Activated naive CD4-positive, alpha-beta T cell treated with anti-CD3 and anti-CD28 coated beads, Interleukin-2, amount 50 U/mL, for 72 hours (primary cell): ENCODE data around the gene EVL. TPM values are rescaled to one million over a fixed set of nuclear protein-coding genes. Genes with fewer than 3 reads are reported as not detected.

ENCODE experiments used
- ATAC-seq, 2 donors: fragments of 150-1000 bp; cut with Tn5 transposase; 2 replicates each; pipeline ENCODE4 v1.10.0; 2021; ENCODE audit warnings: mild to moderate bottlenecking in 2 of 2, moderate library complexity in 2 of 2
- DNase-seq, 2 donors: peaks; one replicate each; pipeline ENCODE4 v3.0.0; 2021 to 2022; ENCODE audit warnings: low spot score in 2 of 2
- H3K27ac Mint-ChIP-seq, 2 donors: one replicate each; pipeline ENCODE4 v1.8.0; 2022; ENCODE audit warnings: mild to moderate bottlenecking in 2 of 2, mixed read lengths in 2 of 2
- H3K36me3 Mint-ChIP-seq, 2 donors: one replicate each; pipeline ENCODE4 v1.8.0; 2022; ENCODE audit warnings: mixed read lengths in 2 of 2
- H3K9me3 Mint-ChIP-seq, 2 donors: one replicate each; pipeline ENCODE4 v1.8.0; 2022; ENCODE audit warnings: mixed read lengths in 2 of 2
- total RNA-seq, 2 donors: library from RNA; stranded (reverse); gene quantifications; one replicate each; pipeline ENCODE4 v1.2.3, GENCODE V29; 2022

EVL gene
- total RNA-seq, 2 donors from 2014 or later, result 342 to 426 TPM

- no peak for ATAC-seq
- no peaks in the 10 kb centered on the region for H3K9me3 Mint-ChIP-seq
- no peak for DNase-seq
- H3K27ac Mint-ChIP-seq, result peak overlapping the region; percentile 28 to 90
- peaks cover 7 to 14% of the 10 kb centered on the region in 2 donors for H3K36me3 Mint-ChIP-seq
Observed at GRCh38 chr14:100121643-100122480, 56.6 kb downstream of the EVL start.

GRCh38 chr14:100122481-100123223 lies 57.4 kb downstream of the EVL start:
- H3K27ac Mint-ChIP-seq, result peak overlapping the region; percentile 80 to 82
- H3K9me3 Mint-ChIP-seq, result no peaks in the 10 kb centered on the region
- no peak for DNase-seq
- no peak for ATAC-seq
- H3K36me3 Mint-ChIP-seq, result peaks cover 7 to 14% of the 10 kb centered on the region in 2 donors

GRCh38 chr14:100123618-100124017 lies 58.4 kb downstream of the EVL start:
- H3K9me3 Mint-ChIP-seq, result no peaks in the 10 kb centered on the region
- peaks cover 7 to 14% of the 10 kb centered on the region in 2 donors for H3K36me3 Mint-ChIP-seq
- H3K27ac Mint-ChIP-seq, result peak overlapping the region; percentile 80 to 82
- no peak for ATAC-seq
- no peak for DNase-seq

- Mint-ChIP-seq H3K36me3 (peaks cover 7 to 14% of the 10 kb centered on the region in 2 donors), H3K27ac (peak overlapping the region; percentile 70 to 89), H3K9me3 (no peaks in the 10 kb centered on the region)
- DNase-seq (no peak), ATAC-seq (no peak)
Observed at GRCh38 chr14:100124551-100125088, 59.4 kb downstream of the EVL start.

GRCh38 chr14:100126401-100126800 lies 61.2 kb downstream of the EVL start:
- no peak overlapping the region for H3K27ac Mint-ChIP-seq
- H3K36me3 Mint-ChIP-seq, result peaks cover 0 to 22% of the 10 kb centered on the region in 2 donors
- H3K9me3 Mint-ChIP-seq, result no peaks in the 10 kb centered on the region
- no peak for ATAC-seq
- no peak for DNase-seq

- Mint-ChIP-seq H3K36me3 (peaks cover 0 to 22% of the 10 kb centered on the region in 2 donors), H3K9me3 (no peaks in the 10 kb centered on the region), H3K27ac (peak overlapping the region; percentile 56 to 72)
- DNase-seq (no peak), ATAC-seq (no peak)
Observed at GRCh38 chr14:100127853-100128455, 62.7 kb downstream of the EVL start.

- Mint-ChIP-seq H3K27ac (no peak overlapping the region), H3K9me3 (no peaks in the 10 kb centered on the region), H3K36me3 (peaks cover 0 to 20% of the 10 kb centered on the region in 2 donors)
- no peak for ATAC-seq
- no peak for DNase-seq
Observed at GRCh38 chr14:100128688-100129087, 63.5 kb downstream of the EVL start.

- DNase-seq (no peak), ATAC-seq (no peak)
- Mint-ChIP-seq H3K9me3 (no peaks in the 10 kb centered on the region), H3K27ac (peak overlapping the region in 1 of 2 donors; percentile 51), H3K36me3 (peaks cover 4 to 24% of the 10 kb centered on the region in 2 donors)
Observed at GRCh38 chr14:100129161-100129589, 64.0 kb downstream of the EVL start.

GRCh38 chr14:100130521-100130920 lies 65.3 kb downstream of the EVL start:
- H3K36me3 Mint-ChIP-seq, result peaks cover 5 to 15% of the 10 kb centered on the region in 2 donors
- no peak for ATAC-seq
- H3K9me3 Mint-ChIP-seq, result no peaks in the 10 kb centered on the region

GRCh38 chr14:100131181-100131580 lies 66.0 kb downstream of the EVL start:
- Mint-ChIP-seq H3K36me3 (peaks cover 5 to 15% of the 10 kb centered on the region in 2 donors), H3K27ac (peak overlapping the region; percentile 87 to 89), H3K9me3 (no peaks in the 10 kb centered on the region)
- ATAC-seq (no peak), DNase-seq (no peak)

More at GRCh38 chr14:100130521-100130920, 65.3 kb downstream of the EVL start:
- no peak for DNase-seq
- H3K27ac Mint-ChIP-seq, result peak overlapping the region; percentile 87 to 89

GRCh38 chr14:100132161-100132902 lies 67.1 kb downstream of the EVL start:
- DNase-seq (no peak), ATAC-seq (no peak)
- H3K27ac Mint-ChIP-seq, result peak overlapping the region; percentile 87 to 89
- no peaks in the 10 kb centered on the region for H3K9me3 Mint-ChIP-seq
- H3K36me3 Mint-ChIP-seq, result peaks cover 5 to 15% of the 10 kb centered on the region in 2 donors

GRCh38 chr14:100132903-100133510 lies 67.8 kb downstream of the EVL start:
- ATAC-seq, result no peak
- Mint-ChIP-seq H3K27ac (peak overlapping the region; percentile 33 to 66), H3K36me3 (peaks cover 5 to 15% of the 10 kb centered on the region in 2 donors), H3K9me3 (no peaks in the 10 kb centered on the region)
- no peak for DNase-seq

GRCh38 chr14:100134586-100134985 lies 69.4 kb downstream of the EVL start:
- no peak for DNase-seq
- peaks cover 11 to 15% of the 10 kb centered on the region in 2 donors for H3K36me3 Mint-ChIP-seq
- ATAC-seq, result no peak
- no peaks in the 10 kb centered on the region for H3K9me3 Mint-ChIP-seq
- H3K27ac Mint-ChIP-seq, result peak overlapping the region; percentile 55 to 66

GRCh38 chr14:100135073-100135472 lies 69.9 kb downstream of the EVL start:
- no peaks in the 10 kb centered on the region for H3K9me3 Mint-ChIP-seq
- DNase-seq (no peak), ATAC-seq (no peak)
- peak overlapping the region; percentile 45 to 64 for H3K27ac Mint-ChIP-seq
- peaks cover 11 to 15% of the 10 kb centered on the region in 2 donors for H3K36me3 Mint-ChIP-seq

GRCh38 chr14:100135784-100136183 lies 70.6 kb downstream of the EVL start:
- Mint-ChIP-seq H3K27ac (peak overlapping the region; percentile 45 to 84), H3K36me3 (peaks cover 11 to 12% of the 10 kb centered on the region in 2 donors), H3K9me3 (no peaks in the 10 kb centered on the region)
- DNase-seq (no peak), ATAC-seq (no peak)

GRCh38 chr14:100137173-100137572 lies 72.0 kb downstream of the EVL start:
- ATAC-seq, result no peak
- Mint-ChIP-seq H3K27ac (peak overlapping the region; percentile 39 to 84), H3K9me3 (no peaks in the 10 kb centered on the region), H3K36me3 (peaks cover 5 to 11% of the 10 kb centered on the region in 2 donors)
- no peak for DNase-seq
